SK-N-SH (cell line): Measurements from ENCODE around the gene MARCHF10. TPM values are rescaled to one million over a fixed set of nuclear protein-coding genes. Genes with fewer than 3 reads are reported as not detected.

Source experiments
- CTCF ChIA-PET: fragments of 300-600, 350-600 bp; formaldehyde crosslinking; extraction: SDS; loops from one replicate; lab custom pipeline; 2021; lab: Yijun Ruan, JAX
- POLR2A ChIA-PET: fragments of 350-600 bp; sonication (Branson Sonifier 250); formaldehyde crosslinking; extraction: SDS; loops from one replicate; lab custom pipeline; 2020; ENCODE audit warnings: antibody characterized with exemption, inconsistent platforms; lab: Yijun Ruan, JAX
- DNase-seq: peaks from one replicate; pipeline ENCODE4 v3.0.0; 2012
- H2AFZ ChIP-seq: fragments of 200-600 bp; sonication (generic); 2 replicates; pipeline ENCODE4 v1.8.1; 2016; ENCODE audit warnings: antibody characterized with exemption, mild to moderate bottlenecking, low read depth
- H3F3A ChIP-seq: fragments of 200-600 bp; sonication (generic); replicated peaks from 2 replicates; pipeline ENCODE3; 2016; ENCODE audit warnings: antibody characterized with exemption, mild to moderate bottlenecking; ENCODE audit not compliant: insufficient read depth
- H3K27ac ChIP-seq, 2 experiments: fragments of 200-500 bp in 1 of 2; fragments of 200-600 bp in 1 of 2; sonication (Bioruptor generic) in 1 of 2; sonication (generic), shearing (Covaris generic) in 1 of 2; 2 replicates each; pipeline versions ENCODE4 v1.5.1 to v1.6.1; 2014 to 2016; ENCODE audit warnings: low read depth in 2 of 2, inconsistent platforms in 1 of 2, low read length in 1 of 2, mild to moderate bottlenecking in 1 of 2, mixed read lengths in 1 of 2
- H3K27me3 ChIP-seq: fragments of 200-600 bp; sonication (generic), shearing (Covaris generic); 2 replicates; pipeline ENCODE4 v1.6.1; 2016; ENCODE audit warnings: mixed run types; ENCODE audit not compliant: insufficient read depth
- H3K36me3 ChIP-seq, 2 experiments: fragments of 200-500 bp in 1 of 2; fragments of 200-600 bp in 1 of 2; sonication (Bioruptor generic) in 1 of 2; sonication (generic) in 1 of 2; replicated peaks in 1 of 2; 2 replicates each; pipeline versions ENCODE3 to v1.5.1; 2014 to 2016; ENCODE audit warnings: low read length in 1 of 2, mild to moderate bottlenecking in 1 of 2; ENCODE audit not compliant: insufficient read depth in 2 of 2, control insufficient read depth in 1 of 2
- H3K4me1 ChIP-seq, 2 experiments: fragments of 200-500 bp in 1 of 2; fragments of 200-600 bp in 1 of 2; sonication (Bioruptor generic) in 1 of 2; sonication (generic), shearing (Covaris generic) in 1 of 2; 2 replicates each; pipeline versions ENCODE4 v1.5.1 to v1.6.1; 2014 to 2016; ENCODE audit warnings: low read depth in 1 of 2, low read length in 1 of 2, mixed run types in 1 of 2; ENCODE audit not compliant: insufficient read depth in 2 of 2, control insufficient read depth in 1 of 2
- H3K4me2 ChIP-seq: fragments of 200-600 bp; sonication (generic), shearing (Covaris generic); 2 replicates; pipeline ENCODE4 v1.6.1; 2017; ENCODE audit warnings: mixed run types
- H3K4me3 ChIP-seq, 2 experiments: fragments of 200-500 bp in 1 of 2; fragments of 200-600 bp in 1 of 2; sonication (Bioruptor generic) in 1 of 2; sonication (generic), shearing (Covaris generic) in 1 of 2; 2 replicates each; pipeline versions ENCODE4 v1.5.1 to v1.8.1; 2014 to 2016; ENCODE audit warnings: low read depth in 2 of 2, inconsistent platforms in 1 of 2, low read length in 1 of 2, mild to moderate bottlenecking in 1 of 2, mixed read lengths in 1 of 2, moderate library complexity in 1 of 2
- H3K79me2 ChIP-seq: fragments of 200-600 bp; sonication (generic); 2 replicates; pipeline ENCODE4 v1.8.1; 2017; ENCODE audit warnings: mild to moderate bottlenecking; ENCODE audit not compliant: insufficient read depth
- H3K9ac ChIP-seq: fragments of 200-600 bp; sonication (generic); 2 replicates; pipeline ENCODE4 v1.6.1; 2017; ENCODE audit warnings: mixed run types
- H3K9me2 ChIP-seq: fragments of 200-600 bp; sonication (generic); 2 replicates; pipeline ENCODE4 v1.6.1; 2017; ENCODE audit warnings: mixed run types
- H3K9me3 ChIP-seq: fragments of 200-600 bp; sonication (generic); 2 replicates; pipeline ENCODE4 v1.6.1; 2017; ENCODE audit warnings: mixed run types, mild to moderate bottlenecking, moderate library complexity
- H4K20me1 ChIP-seq: fragments of 200-600 bp; sonication (generic); 2 replicates; pipeline ENCODE4 v1.6.1; 2017; ENCODE audit warnings: mild to moderate bottlenecking, mixed run types; ENCODE audit not compliant: insufficient read depth
- ELF1 ChIP-seq: IDR thresholded peaks from 2 replicates; pipeline ENCODE4 v1.4.0; 2012
- FOSL2 ChIP-seq: IDR thresholded peaks from 2 replicates; pipeline ENCODE4 v1.4.0; 2012; ENCODE audit warnings: low read depth, mild to moderate bottlenecking, moderate library complexity, borderline replicate concordance
- GABPA ChIP-seq: IDR thresholded peaks from 2 replicates; pipeline ENCODE4 v1.4.0; 2012; ENCODE audit warnings: low read depth, mild to moderate bottlenecking
- GATA2 ChIP-seq: sonication (generic); formaldehyde crosslinking; IDR thresholded peaks from 2 replicates; pipeline ENCODE4 v1.5.0; 2020; ENCODE audit warnings: mild to moderate bottlenecking, missing genetic modification reagents
- IRF3 ChIP-seq: fragments of 150-350 bp; IDR thresholded peaks from 2 replicates; pipeline ENCODE4 v1.6.1; 2016; ENCODE audit warnings: mild to moderate bottlenecking, low read depth, low read length
- JUND ChIP-seq: IDR thresholded peaks from 2 replicates; pipeline ENCODE4 v1.4.0; 2012
- MEF2A ChIP-seq: IDR thresholded peaks from 2 replicates; pipeline ENCODE4 v1.4.0; 2012; ENCODE audit warnings: low read depth, borderline replicate concordance
- MXI1 ChIP-seq: IDR thresholded peaks from 2 replicates; pipeline ENCODE4 v1.6.1; 2012; ENCODE audit warnings: mild to moderate bottlenecking, low read depth, low read length, improper control_type of control experiment
- NFIC ChIP-seq: IDR thresholded peaks from 2 replicates; pipeline ENCODE4 v1.4.0; 2012; ENCODE audit warnings: borderline replicate concordance
- NRF1 ChIP-seq: IDR thresholded peaks from 2 replicates; pipeline ENCODE4 v1.6.1; 2012; ENCODE audit warnings: low read depth, mild to moderate bottlenecking, low read length
- PBX3 ChIP-seq: IDR thresholded peaks from 2 replicates; pipeline ENCODE4; 2012
- RCOR1 ChIP-seq: fragments of 150-350 bp; IDR thresholded peaks from 2 replicates; pipeline ENCODE4 v1.6.1; 2017; ENCODE audit warnings: antibody characterized with exemption, low read length
- RFX5 ChIP-seq: IDR thresholded peaks from 2 replicates; pipeline ENCODE4 v1.6.1; 2012; ENCODE audit warnings: mild to moderate bottlenecking, improper control_type of control experiment, low read length
- SIN3A ChIP-seq: IDR thresholded peaks from 2 replicates; pipeline ENCODE4 v1.6.1; 2012; ENCODE audit warnings: low read depth, mild to moderate bottlenecking, low read length, moderate library complexity, borderline replicate concordance
- TAF1 ChIP-seq: IDR thresholded peaks from 2 replicates; pipeline ENCODE4 v1.6.1; 2012; ENCODE audit warnings: low read depth, mild to moderate bottlenecking, low read length, moderate library complexity, borderline replicate concordance
- TCF12 ChIP-seq: IDR thresholded peaks from 2 replicates; pipeline ENCODE4 v1.4.0; 2012
- TEAD4 ChIP-seq: IDR thresholded peaks from 2 replicates; pipeline ENCODE4 v1.4.0; 2012; ENCODE audit warnings: mild to moderate bottlenecking, borderline replicate concordance; ENCODE audit not compliant: insufficient read depth
- USF1 ChIP-seq: IDR thresholded peaks from 2 replicates; pipeline ENCODE4 v1.4.0; 2012; ENCODE audit warnings: low read depth, borderline replicate concordance
- YY1 ChIP-seq: IDR thresholded peaks from 2 replicates; pipeline ENCODE4 v1.4.0; 2012; ENCODE audit warnings: low read depth, mild to moderate bottlenecking
- ZBTB33 ChIP-seq: IDR thresholded peaks from 2 replicates; pipeline ENCODE4 v1.4.0; 2012; ENCODE audit warnings: low read depth, borderline replicate concordance
- whole genome bisulfite sequencing: methylation state at CpG from one replicate; pipeline ENCODE4 v1.1.6; 2017; ENCODE audit warnings: low lambda C conversion rate; 5-methylcytosine and 5-hydroxymethylcytosine counted together
- polyA plus RNA-seq, 3 experiments: library from polyadenylated mRNA; depleted of rRNA; stranded (reverse); fragments of >200 nt; gene quantifications; 2 replicates each; pipeline ENCODE4 v1.2.3, GENCODE V29; 2012

MARCHF10 gene
- polyA plus RNA-seq, 1 of the 3 experiments (the other 2 are of a cell fraction) = 0.16 TPM

GRCh38 chr17:62663304-62663703 is 144.8 kb downstream of the MARCHF10 start:
- Histone ChIP-seq H3K9ac (no peak overlapping the region), H3K4me1 (peaks cover 0 to 6% of the 10 kb centered on the region in 2 experiments; a peak in 1 of 4 replicates), H4K20me1 (peaks cover 66% of the 10 kb centered on the region), H3F3A (peaks cover 26% of the 10 kb centered on the region), H3K27me3 (no peaks in the 10 kb centered on the region), H3K4me3 (no peak overlapping the region), H3K27ac (no peak overlapping the region), H3K4me2 (no peak overlapping the region), H3K9me2 (no peaks in the 10 kb centered on the region), H3K79me2 (peaks cover 81% of the 10 kb centered on the region), H2AFZ (no peak overlapping the region)
- POLR2A ChIA-PET = no interaction called here
- DNase-seq = no peak
- CTCF ChIA-PET = interaction anchor here (4.4 kb wide), 1 partner anchor 9 kb away, joined by 19 read pairs; no protein-coding TSS in a partner anchor
- WGBS = 95% methylated on average over 6 of the region's 6 CpGs
- TF ChIP-seq GABPA (no peak), ELF1 (no peak), RCOR1 (no peak), NRF1 (no peak), YY1 (no peak), SIN3A (no peak), JUND (no peak), MEF2A (no peak), TEAD4 (no peak), TAF1 (no peak), PBX3 (no peak), IRF3 (no peak), NFIC (no peak), GATA2 (no peak), MXI1 (no peak)
- TF ChIP-seq, all 33 proteins: peak for 0
- Histone ChIP-seq H3K9me3 (peaks cover 11% of the 10 kb centered on the region; the same call in 1 of the 2 replicates), H3K36me3 (peaks cover 30 to 64% of the 10 kb centered on the region in 2 experiments)

GRCh38 chr17:62662855-62663254 is 145.3 kb downstream of the MARCHF10 start:
- Histone ChIP-seq H3K4me3 (no peak overlapping the region), H4K20me1 (peaks cover 66% of the 10 kb centered on the region), H3F3A (peaks cover 24% of the 10 kb centered on the region), H3K79me2 (peaks cover 85% of the 10 kb centered on the region), H3K9ac (no peak overlapping the region), H3K9me3 (peaks cover 11% of the 10 kb centered on the region; the same call in 1 of the 2 replicates), H3K4me2 (no peak overlapping the region), H3K9me2 (no peaks in the 10 kb centered on the region), H3K27ac (no peak overlapping the region), H3K4me1 (peaks cover 0 to 6% of the 10 kb centered on the region in 2 experiments; a peak in 1 of 4 replicates), H3K36me3 (peaks cover 34 to 66% of the 10 kb centered on the region in 2 experiments), H2AFZ (no peak overlapping the region), H3K27me3 (no peaks in the 10 kb centered on the region)
- no peak for DNase-seq
- 91% methylated on average over 6 of the region's 6 CpGs for WGBS
- ChIA-PET POLR2A (no interaction called here), CTCF (interaction anchor here (4.4 kb wide), 1 partner anchor 9 kb away, joined by 19 read pairs; no protein-coding TSS in a partner anchor)
- no peak for TF ChIP-seq RCOR1
- TF ChIP-seq TEAD4 = no peak
- TF ChIP-seq IRF3 = no peak
- TF ChIP-seq FOSL2 = no peak
- TF ChIP-seq GATA2 = no peak
- TF ChIP-seq ZBTB33 = no peak
- TF ChIP-seq MXI1 = no peak
- no peak for TF ChIP-seq RFX5
- no peak for TF ChIP-seq USF1
- TF ChIP-seq TCF12 = no peak
- no peak for TF ChIP-seq GABPA
- no peak for TF ChIP-seq PBX3
